ENCODE measurements around the gene SLX4. TPM values are rescaled to one million over a fixed set of nuclear protein-coding genes. Genes with fewer than 3 reads are reported as not detected.

Gene SLX4
- total RNA-seq, 1 donor from 2014 or later: 12.0 TPM

GRCh38 chr16:3589991-3590701 lies 21.3 kb downstream of the SLX4 start:
- no peaks in the 10 kb centered on the region for H3K27me3 Mint-ChIP-seq (ENCODE audit: low read depth)
- H3K4me3 Mint-ChIP-seq: no peak overlapping the region
- TF ChIP-seq CTCF (IDR thresholded peaks at IDR 0.05; ENCODE audit: unreplicated experiment): no peak
- no peak overlapping the region for H3K27ac Mint-ChIP-seq
- no peaks in the 10 kb centered on the region for H3K4me1 Mint-ChIP-seq
- DNase-seq (ENCODE audit: low spot score in 2 of 2, unreplicated experiment in 2 of 2): no peak
- peaks cover 25% of the 10 kb centered on the region for H3K36me3 Mint-ChIP-seq
- H3K9me3 Mint-ChIP-seq: no peaks in the 10 kb centered on the region

GRCh38 chr16:3589441-3589921 lies 21.9 kb downstream of the SLX4 start:
- no peak overlapping the region for H3K27ac Mint-ChIP-seq
- H3K27me3 Mint-ChIP-seq (ENCODE audit: low read depth): no peaks in the 10 kb centered on the region
- no peak overlapping the region for H3K4me3 Mint-ChIP-seq
- no peaks in the 10 kb centered on the region for H3K9me3 Mint-ChIP-seq
- peaks cover 31% of the 10 kb centered on the region for H3K36me3 Mint-ChIP-seq
- TF ChIP-seq CTCF (IDR thresholded peaks at IDR 0.05; ENCODE audit: unreplicated experiment): no peak
- no peaks in the 10 kb centered on the region for H3K4me1 Mint-ChIP-seq
- no peak for DNase-seq (ENCODE audit: low spot score in 2 of 2, unreplicated experiment in 2 of 2)

- no peak overlapping the region for H3K4me3 Mint-ChIP-seq
- no peak overlapping the region for H3K27ac Mint-ChIP-seq
- H3K27me3 Mint-ChIP-seq (ENCODE audit: low read depth): no peaks in the 10 kb centered on the region
- no peak for TF ChIP-seq CTCF (IDR thresholded peaks at IDR 0.05; ENCODE audit: unreplicated experiment)
- peaks cover 33% of the 10 kb centered on the region for H3K36me3 Mint-ChIP-seq
- no peaks in the 10 kb centered on the region for H3K4me1 Mint-ChIP-seq
- DNase-seq (ENCODE audit: low spot score in 2 of 2, unreplicated experiment in 2 of 2): no peak
- H3K9me3 Mint-ChIP-seq: no peaks in the 10 kb centered on the region
Measured at GRCh38 chr16:3589001-3589400, 22.4 kb downstream of the SLX4 start.

GRCh38 chr16:3587547-3588110 lies 23.8 kb downstream of the SLX4 start:
- Mint-ChIP-seq H3K27me3 (ENCODE audit: low read depth) (no peaks in the 10 kb centered on the region), H3K9me3 (no peaks in the 10 kb centered on the region), H3K4me1 (no peaks in the 10 kb centered on the region), H3K36me3 (peaks cover 38% of the 10 kb centered on the region), H3K4me3 (no peak overlapping the region), H3K27ac (no peak overlapping the region)
- TF ChIP-seq CTCF (IDR thresholded peaks at IDR 0.05; ENCODE audit: unreplicated experiment): no peak
- DNase-seq (ENCODE audit: low spot score in 2 of 2, unreplicated experiment in 2 of 2): no peak

GRCh38 chr16:3584412-3584811 lies 27.0 kb downstream of the SLX4 start:
- TF ChIP-seq CTCF (IDR thresholded peaks at IDR 0.05; ENCODE audit: unreplicated experiment): no peak
- no peak for DNase-seq (ENCODE audit: low spot score in 2 of 2, unreplicated experiment in 2 of 2)
- Mint-ChIP-seq H3K36me3 (peaks cover 24% of the 10 kb centered on the region), H3K27me3 (ENCODE audit: low read depth) (no peaks in the 10 kb centered on the region), H3K9me3 (no peaks in the 10 kb centered on the region), H3K27ac (no peak overlapping the region), H3K4me1 (peaks cover 11% of the 10 kb centered on the region), H3K4me3 (no peak overlapping the region)

Data from mesothelial cell of epicardium (in vitro differentiated cells).